Immature natural killer cell (primary cell): Measurements from ENCODE around the gene MAP3K2. TPM values are rescaled to one million over a fixed set of nuclear protein-coding genes. Genes with fewer than 3 reads are reported as not detected.

Experiments used
- DNase-seq, 3 donors: peaks; one replicate each; pipeline ENCODE4 v3.0.0; 2022; ENCODE audit warnings: mixed read lengths in 1 of 3
- H3K27ac Mint-ChIP-seq, 6 donors: one replicate each; pipeline ENCODE4 v1.8.0; 2020; ENCODE audit warnings: mixed read lengths in 6 of 6, mild to moderate bottlenecking in 5 of 6, inconsistent platforms in 4 of 6, moderate library complexity in 3 of 6
- H3K27me3 Mint-ChIP-seq, 3 donors: one replicate each; pipeline ENCODE4 v1.8.0; 2020 to 2021; ENCODE audit warnings: low read depth in 3 of 3, mild to moderate bottlenecking in 3 of 3, mixed read lengths in 3 of 3, moderate library complexity in 3 of 3, inconsistent platforms in 1 of 3
- H3K36me3 Mint-ChIP-seq, 3 donors: one replicate each; pipeline ENCODE4 v1.8.0; 2020; ENCODE audit warnings: mixed read lengths in 3 of 3, inconsistent platforms in 2 of 3, mild to moderate bottlenecking in 2 of 3
- H3K4me1 Mint-ChIP-seq, 2 donors: one replicate each; pipeline ENCODE4 v1.8.0; 2020; ENCODE audit warnings: inconsistent platforms in 2 of 2, mild to moderate bottlenecking in 2 of 2, mixed read lengths in 2 of 2, moderate library complexity in 1 of 2
- H3K4me3 Mint-ChIP-seq, 5 donors: one replicate each; pipeline ENCODE4 v1.8.0; 2020; ENCODE audit warnings: mild to moderate bottlenecking in 5 of 5, mixed read lengths in 5 of 5, inconsistent platforms in 3 of 5, moderate library complexity in 3 of 5
- H3K9me3 Mint-ChIP-seq, 6 donors: one replicate each; pipeline ENCODE4 v1.8.0; 2020; ENCODE audit warnings: mild to moderate bottlenecking in 6 of 6, mixed read lengths in 6 of 6, inconsistent platforms in 4 of 6, moderate library complexity in 3 of 6
- polyA plus RNA-seq, 3 donors: library from polyadenylated mRNA; unstranded; fragments of 300-500 nt; fragmentation: Illumina TruSeq; gene quantifications; one replicate each; pipeline ENCODE4 v1.2.3, GENCODE V29; 2021

MAP3K2 gene
- polyA plus RNA-seq, 3 donors from 2014 or later = 37.4 to 55.9 (median 41.4) TPM

DNA sequence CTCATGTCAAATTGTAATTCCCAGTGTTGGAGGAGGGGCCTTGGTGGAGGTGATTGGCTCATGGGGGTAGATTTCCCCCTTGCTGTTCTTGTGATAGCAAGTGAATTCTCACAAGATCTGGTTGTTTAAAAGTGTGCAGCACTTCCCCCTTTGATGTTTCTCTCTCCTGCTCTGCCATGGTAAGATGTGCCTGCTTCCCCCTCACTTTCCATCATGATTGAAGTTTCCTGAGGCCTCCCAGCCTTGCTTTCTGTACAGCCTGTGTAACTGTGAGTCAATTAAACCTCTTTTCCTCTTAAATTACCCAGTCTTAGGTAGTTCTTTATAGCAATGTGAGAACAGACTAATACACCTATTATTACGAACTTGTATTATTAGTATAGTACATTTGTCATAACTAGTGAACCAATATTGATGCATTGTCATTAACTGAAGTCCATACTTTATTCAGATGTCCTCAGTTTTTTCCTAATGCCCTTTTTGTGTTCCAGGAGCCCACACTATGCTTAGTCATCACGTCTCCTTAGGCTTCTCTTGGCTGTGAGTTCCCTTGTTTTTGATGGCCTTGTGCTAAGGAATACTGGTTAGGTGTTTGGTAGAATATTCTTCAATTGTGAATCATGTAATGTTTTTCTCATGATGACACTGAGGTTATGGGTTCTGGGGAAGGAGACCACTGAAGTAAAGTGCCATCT is 4.5 kb upstream of the MAP3K2 start:
- Mint-ChIP-seq H3K9me3 (no peaks in the 10 kb centered on the region), H3K27me3 (peaks cover 11 to 22% (median 11%) of the 10 kb centered on the region in 3 donors), H3K36me3 (no peaks in the 10 kb centered on the region), H3K27ac (peak overlapping the region in 2 of 6 donors; percentile 5 to 6), H3K4me1 (peaks cover 10 to 11% of the 10 kb centered on the region in 2 donors), H3K4me3 (no peak overlapping the region)
- DNase-seq = no peak

DNA sequence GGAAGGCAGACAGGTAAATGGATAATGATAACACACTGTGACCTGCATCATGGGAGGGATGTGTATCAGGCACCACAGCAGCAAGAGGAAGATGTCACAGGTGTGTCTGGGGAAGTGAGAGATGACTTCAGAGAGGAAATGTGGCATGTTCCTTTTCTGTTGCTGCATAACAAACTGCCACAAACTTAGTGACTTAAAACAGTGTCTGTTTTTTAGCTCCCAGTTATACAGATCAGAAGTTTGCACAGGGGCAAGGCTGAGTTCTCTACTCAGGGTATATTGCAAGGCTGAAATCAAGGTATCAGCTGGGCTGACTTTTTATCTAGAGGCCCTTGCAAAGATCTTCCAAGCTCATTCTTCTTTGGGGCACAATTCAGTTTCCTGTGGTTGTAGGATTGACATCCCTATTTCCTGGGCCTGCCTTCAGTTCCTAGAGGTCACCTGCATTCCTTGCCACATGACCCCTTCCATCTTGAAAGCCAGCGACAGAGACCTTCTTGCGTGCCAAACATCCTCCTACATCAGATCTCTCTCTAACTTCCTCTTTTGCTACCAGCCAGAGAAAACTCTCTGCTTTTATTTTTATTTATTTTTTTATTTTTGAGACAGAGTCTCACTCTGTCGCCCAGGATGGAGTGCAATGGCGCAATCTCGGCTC is 2.1 kb upstream of the MAP3K2 start:
- Mint-ChIP-seq H3K9me3 (no peaks in the 10 kb centered on the region), H3K27me3 (peaks cover 18 to 30% (median 21%) of the 10 kb centered on the region in 3 donors), H3K4me1 (peaks cover 30 to 34% of the 10 kb centered on the region in 2 donors), H3K27ac (peak overlapping the region in 5 of 6 donors; percentile 72 to 94 (median 91)), H3K36me3 (no peaks in the 10 kb centered on the region), H3K4me3 (peak overlapping the region in 1 of 5 donors; percentile 42)
- no peak for DNase-seq

DNA sequence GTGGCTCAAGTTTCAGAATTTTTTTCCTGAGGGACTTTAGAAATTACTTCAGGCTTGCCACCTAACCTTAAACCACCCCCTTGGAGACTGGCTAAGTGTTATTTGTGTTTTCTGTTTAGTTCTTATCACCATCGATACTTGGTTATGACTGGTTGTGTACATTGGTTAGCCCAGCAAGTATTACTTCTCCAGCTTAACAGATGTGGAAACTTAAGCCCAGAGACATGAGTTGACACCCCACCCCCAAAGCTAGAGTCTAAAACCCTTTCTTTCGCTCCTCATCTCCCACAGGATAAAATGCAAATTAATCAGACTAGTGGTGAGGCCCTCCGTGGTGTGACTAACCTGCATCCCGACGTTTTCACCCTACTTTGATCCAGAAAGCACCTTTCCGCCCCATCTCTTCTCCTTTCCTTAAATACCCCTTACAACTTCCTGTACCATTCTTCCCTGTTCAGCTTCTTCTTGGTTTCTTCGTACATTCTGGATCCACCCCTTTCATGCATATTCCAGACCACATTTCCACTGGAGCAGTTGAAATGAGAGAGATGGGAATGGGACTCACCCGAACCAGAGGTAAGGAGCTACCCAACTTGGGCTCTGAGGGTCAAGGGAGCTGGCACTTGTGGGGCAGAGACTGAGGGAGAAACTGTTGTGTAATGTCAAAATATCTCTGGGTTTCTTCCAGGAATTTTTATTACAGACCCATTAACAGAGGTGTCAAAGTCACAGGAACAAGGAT is 819 bp upstream of the MAP3K2 start:
- peak overlapping the region; percentile 91 to 99 (median 96) for H3K27ac Mint-ChIP-seq
- H3K9me3 Mint-ChIP-seq = no peaks in the 10 kb centered on the region
- H3K27me3 Mint-ChIP-seq = peaks cover 18 to 31% (median 21%) of the 10 kb centered on the region in 3 donors
- H3K4me3 Mint-ChIP-seq = peak overlapping the region; percentile 88 to 93 (median 92)
- H3K36me3 Mint-ChIP-seq = no peaks in the 10 kb centered on the region
- DNase-seq = no peak
- peaks cover 35 to 38% of the 10 kb centered on the region in 2 donors for H3K4me1 Mint-ChIP-seq

DNA sequence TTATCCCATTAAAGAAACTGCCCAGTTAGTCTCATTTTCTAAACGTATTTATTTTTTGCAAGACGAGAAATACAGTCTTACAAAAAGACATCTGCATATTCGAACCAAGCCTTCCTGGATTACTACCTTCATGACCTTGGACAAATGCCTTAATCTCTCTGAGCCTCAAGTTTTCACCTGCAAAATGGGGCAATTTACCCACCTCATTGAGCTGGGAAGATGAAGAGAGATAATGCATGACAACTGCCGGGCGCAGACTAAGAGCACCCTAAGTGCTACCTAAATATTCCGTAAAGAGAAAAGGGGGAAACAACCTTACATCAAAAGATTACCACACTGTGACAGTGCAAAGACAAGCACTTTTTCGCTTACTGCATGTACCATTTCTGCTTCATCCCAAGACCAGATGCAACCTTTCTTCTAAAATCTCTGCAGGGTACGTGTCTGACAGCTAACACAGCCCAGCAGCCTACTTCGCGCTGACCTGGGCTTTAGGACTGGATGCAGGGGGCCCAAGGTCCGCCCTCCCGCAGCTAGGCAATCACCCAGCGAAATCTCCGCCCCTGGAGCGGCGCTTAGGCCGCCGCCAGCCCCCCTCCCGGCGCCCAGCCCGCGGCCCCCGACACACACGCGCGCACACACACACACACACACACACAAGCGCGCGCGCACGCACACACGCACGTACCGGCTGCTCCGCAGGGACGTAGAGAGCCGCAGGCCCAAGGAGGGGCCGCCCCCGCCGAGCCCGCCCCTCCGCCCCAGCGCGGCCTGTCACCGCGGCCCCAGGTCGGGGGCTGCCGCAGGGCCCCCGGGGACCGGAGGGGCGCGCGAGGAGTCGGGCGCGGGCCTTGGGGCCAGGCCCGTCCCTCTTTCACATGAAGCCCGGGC is 766 bp downstream of the MAP3K2 start:
- peaks cover 45% of the 10 kb centered on the region in 2 donors for H3K4me1 Mint-ChIP-seq
- peaks cover 18 to 31% (median 21%) of the 10 kb centered on the region in 3 donors for H3K27me3 Mint-ChIP-seq
- no peaks in the 10 kb centered on the region for H3K9me3 Mint-ChIP-seq
- peak overlapping the region; percentile 86 to 97 (median 88) for H3K4me3 Mint-ChIP-seq
- peak; percentile 84 to 89 (median 88) for DNase-seq
- no peaks in the 10 kb centered on the region for H3K36me3 Mint-ChIP-seq
- peak overlapping the region; percentile 87 to 99 (median 95) for H3K27ac Mint-ChIP-seq

DNA sequence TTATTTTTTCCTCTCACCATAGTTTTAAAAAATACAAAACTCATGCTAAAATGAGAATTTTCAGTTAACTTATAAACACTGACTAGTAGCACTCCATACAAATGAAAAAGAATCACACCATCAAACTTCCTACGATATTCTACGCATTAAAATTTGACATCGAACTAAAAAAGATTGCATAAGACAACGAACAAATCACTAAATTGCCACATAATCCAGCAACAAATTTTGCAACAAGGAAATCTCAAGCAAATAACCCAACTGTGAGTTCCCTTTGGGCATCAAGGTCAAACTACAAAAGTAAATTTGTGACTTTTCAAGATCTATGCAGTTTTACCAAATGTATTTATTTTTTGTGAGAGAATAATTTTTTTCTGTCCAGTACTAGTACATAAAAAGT is 1.5 kb downstream of the MAP3K2 start:
- Mint-ChIP-seq H3K36me3 (no peaks in the 10 kb centered on the region), H3K4me1 (peaks cover 48 to 51% of the 10 kb centered on the region in 2 donors), H3K4me3 (peak overlapping the region; percentile 86 to 97 (median 88)), H3K9me3 (no peaks in the 10 kb centered on the region), H3K27me3 (peaks cover 18 to 31% (median 21%) of the 10 kb centered on the region in 3 donors), H3K27ac (peak overlapping the region; percentile 87 to 99 (median 95))
- DNase-seq = no peak

DNA sequence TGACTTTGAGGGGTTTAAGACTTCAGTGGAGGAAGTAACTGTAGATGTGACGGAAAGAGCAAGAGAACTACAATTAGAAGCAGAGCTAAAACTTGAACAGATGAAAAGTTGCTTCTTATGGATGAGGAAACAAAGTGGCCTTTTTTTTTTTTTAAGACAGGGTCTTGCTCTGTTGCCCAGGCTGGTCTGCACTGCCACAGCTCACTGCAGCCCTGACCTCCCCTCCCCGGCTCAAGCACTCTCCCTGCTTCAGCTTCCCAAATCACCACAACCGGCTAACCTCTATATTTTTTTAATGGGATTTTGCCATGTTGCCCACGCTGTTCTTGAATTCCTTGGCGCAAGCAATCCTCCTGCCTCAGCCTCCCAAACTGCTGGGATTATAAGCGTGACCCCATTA is 3.2 kb downstream of the MAP3K2 start:
- no peak for DNase-seq
- H3K9me3 Mint-ChIP-seq = no peaks in the 10 kb centered on the region
- H3K27me3 Mint-ChIP-seq = peaks cover 17 to 29% (median 21%) of the 10 kb centered on the region in 3 donors
- H3K27ac Mint-ChIP-seq = peak overlapping the region in 3 of 6 donors; percentile 2 to 87 (median 53)
- H3K36me3 Mint-ChIP-seq = no peaks in the 10 kb centered on the region
- no peak overlapping the region for H3K4me3 Mint-ChIP-seq
- peaks cover 56 to 69% of the 10 kb centered on the region in 2 donors for H3K4me1 Mint-ChIP-seq

DNA sequence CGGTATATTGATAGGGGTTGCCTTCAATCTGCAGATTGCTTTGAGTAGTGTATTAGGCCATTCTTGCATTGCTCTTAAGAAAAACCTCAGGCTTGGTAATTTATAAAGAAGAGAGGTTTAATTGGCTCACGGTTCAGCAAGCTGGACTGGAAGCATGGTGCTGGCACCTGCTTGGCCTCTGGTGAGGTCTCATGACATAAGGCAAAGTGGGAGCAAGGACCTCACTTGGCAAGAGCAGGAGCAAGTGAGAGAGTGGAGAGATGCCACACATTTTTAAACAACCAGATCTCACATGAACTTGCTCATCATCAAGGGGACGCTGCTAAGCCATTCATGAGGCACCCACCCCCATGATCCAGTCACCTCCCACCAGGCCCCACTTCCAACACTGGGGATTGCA is 4.9 kb downstream of the MAP3K2 start:
- Mint-ChIP-seq H3K4me1 (peaks cover 52 to 74% of the 10 kb centered on the region in 2 donors), H3K36me3 (no peaks in the 10 kb centered on the region), H3K4me3 (no peak overlapping the region), H3K27ac (peak overlapping the region in 2 of 6 donors; percentile 22 to 42), H3K9me3 (no peaks in the 10 kb centered on the region), H3K27me3 (peaks cover 12 to 15% (median 13%) of the 10 kb centered on the region in 3 donors)
- peak in 1 of 3 donors; percentile 3 for DNase-seq

DNA sequence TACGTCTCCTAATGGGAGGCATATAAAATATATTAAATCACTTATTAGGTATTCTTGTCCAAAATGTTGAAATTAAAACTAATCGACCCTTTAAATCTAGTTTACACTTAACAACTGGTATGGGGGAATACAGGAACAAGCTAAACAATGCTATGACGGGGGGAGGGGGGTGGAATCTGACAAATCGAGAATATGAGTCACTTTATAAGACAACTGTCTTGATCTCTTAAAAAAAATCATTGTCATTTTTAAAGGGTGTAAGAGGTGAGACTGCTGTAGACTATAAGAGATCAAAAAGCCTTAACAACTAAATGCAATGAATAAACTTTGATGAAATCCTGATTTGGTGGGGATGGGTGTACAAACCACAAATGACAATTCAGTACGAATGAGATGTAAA is 6.0 kb downstream of the MAP3K2 start:
- no peak for DNase-seq
- Mint-ChIP-seq H3K27ac (no peak overlapping the region), H3K27me3 (peaks cover 6 to 7% (median 6%) of the 10 kb centered on the region in 3 donors), H3K9me3 (no peaks in the 10 kb centered on the region), H3K4me3 (no peak overlapping the region), H3K4me1 (peaks cover 53 to 78% of the 10 kb centered on the region in 2 donors), H3K36me3 (no peaks in the 10 kb centered on the region)

DNA sequence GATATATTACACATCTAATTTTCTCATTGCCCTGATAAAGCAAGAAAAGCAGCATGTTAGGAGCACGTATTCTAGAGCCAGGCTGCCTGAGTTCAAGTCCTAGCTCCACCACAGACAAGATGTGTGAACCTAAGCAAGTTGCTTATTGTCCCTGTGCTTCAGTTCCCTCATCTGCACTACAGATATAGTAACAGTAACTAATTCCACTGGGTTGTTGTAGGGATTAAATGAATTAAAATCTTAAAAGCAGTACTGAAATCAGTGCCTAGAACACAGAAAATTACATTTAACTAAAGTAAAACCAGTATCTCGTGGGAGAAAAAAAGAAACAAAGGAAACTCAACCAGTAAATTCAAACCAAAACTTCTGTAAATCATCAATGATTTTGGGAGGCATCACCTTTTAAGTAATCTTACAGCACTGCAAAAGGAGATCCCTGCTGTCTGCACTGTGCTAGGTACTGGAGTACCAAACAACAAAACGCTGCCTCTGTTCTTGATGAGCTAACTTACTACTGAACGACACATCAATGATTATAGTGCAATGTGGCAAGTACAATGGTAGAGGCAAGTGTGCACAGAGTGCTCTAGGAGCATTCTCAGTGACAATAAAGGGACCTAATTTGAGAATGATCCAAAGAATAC is 7.9 kb downstream of the MAP3K2 start:
- Mint-ChIP-seq H3K27ac (no peak overlapping the region), H3K4me3 (no peak overlapping the region)

DNA sequence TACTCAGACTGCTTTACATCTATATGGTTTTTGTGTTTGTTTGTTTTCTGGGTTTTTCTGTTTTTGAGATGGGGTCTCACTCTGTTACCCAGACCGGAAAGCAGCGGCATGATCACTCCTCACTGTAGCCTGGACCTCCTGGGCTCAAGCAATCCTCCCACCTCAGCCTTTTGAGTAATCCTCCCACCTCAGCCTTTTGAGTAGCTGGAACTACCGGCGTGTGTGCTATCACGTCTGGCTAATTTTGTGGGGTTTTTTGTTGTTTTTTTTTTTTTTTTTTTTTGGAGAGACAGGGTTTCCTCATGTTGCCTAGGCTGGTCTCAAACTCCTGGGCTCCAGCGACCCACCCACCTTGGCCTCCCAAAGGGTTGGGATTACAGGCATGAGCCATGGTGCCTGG is 9.1 kb downstream of the MAP3K2 start:
- H3K4me3 Mint-ChIP-seq = no peak overlapping the region
- H3K36me3 Mint-ChIP-seq = peaks cover 0 to under 1% (median 0%) of the 10 kb centered on the region in 3 donors
- H3K4me1 Mint-ChIP-seq = peaks cover 38 to 78% of the 10 kb centered on the region in 2 donors
- no peak overlapping the region for H3K27ac Mint-ChIP-seq
- peaks cover 0 to under 1% (median 0%) of the 10 kb centered on the region in 6 donors for H3K9me3 Mint-ChIP-seq
- no peak for DNase-seq
- H3K27me3 Mint-ChIP-seq = peaks cover 0 to 3% (median 0%) of the 10 kb centered on the region in 3 donors

More for the DNA sequence above, 7.9 kb downstream of the MAP3K2 start:
- DNase-seq = no peak
- Mint-ChIP-seq H3K27me3 (peaks cover 0 to 3% (median 3%) of the 10 kb centered on the region in 3 donors), H3K4me1 (peaks cover 40 to 68% of the 10 kb centered on the region in 2 donors), H3K36me3 (no peaks in the 10 kb centered on the region), H3K9me3 (no peaks in the 10 kb centered on the region)

DNA sequence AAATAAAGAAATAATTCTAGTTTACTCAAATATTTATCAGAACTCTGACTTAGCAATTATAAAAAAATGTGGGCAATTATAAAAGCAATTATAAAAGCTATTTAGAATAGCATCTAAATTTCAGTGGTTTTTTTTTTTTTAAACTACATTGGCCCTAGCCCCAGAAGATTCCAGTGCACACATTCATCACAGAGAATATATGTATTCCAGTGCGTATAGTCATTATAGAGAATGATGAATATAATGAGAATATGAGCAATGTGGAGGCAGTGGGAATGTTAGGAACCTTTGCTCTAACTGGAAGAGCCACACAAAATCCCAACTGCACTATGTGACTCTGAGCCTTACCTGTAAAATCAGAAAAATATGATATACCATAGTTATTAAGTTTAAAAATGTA is 10.5 kb downstream of the MAP3K2 start:
- Mint-ChIP-seq H3K4me3 (no peak overlapping the region), H3K36me3 (peaks cover 0 to 4% (median 4%) of the 10 kb centered on the region in 3 donors), H3K27ac (no peak overlapping the region), H3K9me3 (peaks cover 0 to 6% (median 2%) of the 10 kb centered on the region in 6 donors), H3K4me1 (peaks cover 41 to 83% of the 10 kb centered on the region in 2 donors), H3K27me3 (peaks cover 0 to 3% (median 0%) of the 10 kb centered on the region in 3 donors)
- no peak for DNase-seq

DNA sequence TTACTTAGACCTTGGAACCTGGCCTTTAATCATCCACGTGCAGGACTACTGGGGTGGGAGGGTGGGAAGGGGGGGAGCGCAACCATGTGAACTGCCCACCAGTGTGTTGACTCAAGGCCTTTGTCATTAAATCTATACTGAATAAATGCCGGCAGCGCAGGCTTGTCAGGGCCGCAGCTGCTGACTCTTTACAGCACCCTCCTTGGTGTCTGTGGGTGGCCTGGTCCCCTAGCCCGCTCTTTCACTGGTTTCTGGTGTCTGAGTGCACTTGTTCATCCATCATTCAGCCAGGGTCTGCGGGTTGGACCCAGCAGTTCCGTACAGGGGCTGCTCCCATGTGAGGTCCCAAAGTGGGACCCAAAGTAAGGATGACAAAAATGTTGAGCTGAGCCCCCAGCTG is 11.5 kb downstream of the MAP3K2 start:
- H3K27ac Mint-ChIP-seq = no peak overlapping the region
- DNase-seq = no peak
- peaks cover 0 to 4% (median 4%) of the 10 kb centered on the region in 3 donors for H3K36me3 Mint-ChIP-seq
- peaks cover 0 to 6% (median 2%) of the 10 kb centered on the region in 6 donors for H3K9me3 Mint-ChIP-seq
- peaks cover 0 to 3% (median 0%) of the 10 kb centered on the region in 3 donors for H3K27me3 Mint-ChIP-seq
- H3K4me1 Mint-ChIP-seq = peaks cover 49 to 87% of the 10 kb centered on the region in 2 donors
- H3K4me3 Mint-ChIP-seq = no peak overlapping the region
